ENCODE results near the gene COMTD1.
"Not testable (repeated sequence)": the region's sequence is repeated elsewhere in the genome, so short reads cannot be mapped to it uniquely, and the experiment has no call there.

DNA sequence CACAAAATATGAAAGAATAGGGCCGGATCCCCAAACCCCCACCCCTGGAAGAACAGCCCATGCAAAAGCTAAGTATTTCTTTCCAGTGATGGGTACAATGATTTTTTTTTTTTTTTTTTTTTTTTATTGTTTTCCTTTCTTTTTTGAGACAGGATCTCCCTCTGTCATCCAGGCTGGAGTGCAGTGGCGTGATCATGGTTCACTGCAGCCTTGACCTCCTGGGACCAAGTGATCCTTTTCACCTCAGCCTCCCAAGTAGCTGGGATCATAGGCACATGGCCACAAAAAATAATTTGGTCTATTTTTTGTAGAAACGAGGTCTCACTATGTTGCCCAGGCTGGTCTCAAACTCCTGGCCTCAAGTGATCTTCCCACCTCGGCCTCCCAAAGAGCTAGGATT is 41.1 kb downstream of the COMTD1 start:
- TF ChIP-seq SP2 (IDR thresholded peaks at IDR 0.05; ENCODE audit: low read length); MAFK (IDR thresholded peaks at IDR 0.05; ENCODE audit: low read depth, low read length); YY1 (IDR thresholded peaks at IDR 0.05; ENCODE audit: low read depth, low read length); CHD2 (IDR thresholded peaks at IDR 0.05; ENCODE audit: low read length); KDM4A (IDR thresholded peaks at IDR 0.05; ENCODE audit: low read depth, low read length, severe bottlenecking); JUN (IDR thresholded peaks at IDR 0.05; ENCODE audit: low read depth, low read length); CREB1 (IDR thresholded peaks at IDR 0.05); KDM1A (IDR thresholded peaks at IDR 0.05; ENCODE audit: borderline replicate concordance, low read length); POLR2A (IDR thresholded peaks at IDR 0.05; ENCODE audit: control extremely low read depth in 1 of 2, low read depth in 2 of 2, low read length in 2 of 2); TCF12 (IDR thresholded peaks at IDR 0.05; ENCODE audit: low read depth, low read length); CBX8 (IDR thresholded peaks at IDR 0.05; ENCODE audit: borderline replicate concordance, low read depth, low read length): not testable (repeated sequence)
- TF ChIP-seq, protein P1, sequence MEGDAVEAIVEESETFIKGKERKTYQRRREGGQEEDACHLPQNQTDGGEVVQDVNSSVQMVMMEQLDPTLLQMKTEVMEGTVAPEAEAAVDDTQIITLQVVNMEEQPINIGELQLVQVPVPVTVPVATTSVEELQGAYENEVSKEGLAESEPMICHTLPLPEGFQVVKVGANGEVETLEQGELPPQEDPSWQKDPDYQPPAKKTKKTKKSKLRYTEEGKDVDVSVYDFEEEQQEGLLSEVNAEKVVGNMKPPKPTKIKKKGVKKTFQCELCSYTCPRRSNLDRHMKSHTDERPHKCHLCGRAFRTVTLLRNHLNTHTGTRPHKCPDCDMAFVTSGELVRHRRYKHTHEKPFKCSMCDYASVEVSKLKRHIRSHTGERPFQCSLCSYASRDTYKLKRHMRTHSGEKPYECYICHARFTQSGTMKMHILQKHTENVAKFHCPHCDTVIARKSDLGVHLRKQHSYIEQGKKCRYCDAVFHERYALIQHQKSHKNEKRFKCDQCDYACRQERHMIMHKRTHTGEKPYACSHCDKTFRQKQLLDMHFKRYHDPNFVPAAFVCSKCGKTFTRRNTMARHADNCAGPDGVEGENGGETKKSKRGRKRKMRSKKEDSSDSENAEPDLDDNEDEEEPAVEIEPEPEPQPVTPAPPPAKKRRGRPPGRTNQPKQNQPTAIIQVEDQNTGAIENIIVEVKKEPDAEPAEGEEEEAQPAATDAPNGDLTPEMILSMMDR (IDR thresholded peaks at IDR 0.05; ENCODE audit: control extremely low read depth in 1 of 3, insufficient read depth in 1 of 3, low read depth in 1 of 3, low read length in 3 of 3) = not testable (repeated sequence)
- TF ChIP-seq, protein P2, sequence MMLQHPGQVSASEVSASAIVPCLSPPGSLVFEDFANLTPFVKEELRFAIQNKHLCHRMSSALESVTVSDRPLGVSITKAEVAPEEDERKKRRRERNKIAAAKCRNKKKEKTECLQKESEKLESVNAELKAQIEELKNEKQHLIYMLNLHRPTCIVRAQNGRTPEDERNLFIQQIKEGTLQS (IDR thresholded peaks at IDR 0.05; ENCODE audit: insufficient read depth, low read depth, low read length) = not testable (repeated sequence)
